Loucy (cell line): ENCODE measurements around the gene CCDC3.

Experiments used
- H2AFZ ChIP-seq: fragments of 200-600 bp; sonication (generic); 2 replicates; pipeline ENCODE4 v1.6.0; 2016; ENCODE audit warnings: antibody characterized with exemption, mild to moderate bottlenecking, low read length, moderate library complexity
- H3F3A ChIP-seq: fragments of 200-600 bp; 2 replicates; pipeline ENCODE4 v1.6.0; 2016; ENCODE audit warnings: antibody characterized with exemption, low read depth, mild to moderate bottlenecking
- H3K27me3 ChIP-seq: fragments of 200-600 bp; sonication (generic); 2 replicates; pipeline ENCODE4 v1.6.1; 2014; ENCODE audit warnings: low read length, mild to moderate bottlenecking; ENCODE audit not compliant: insufficient read depth, poor library complexity, severe bottlenecking
- H3K36me3 ChIP-seq: fragments of 200-600 bp; sonication (generic); 2 replicates; pipeline ENCODE4 v1.6.1; 2016; ENCODE audit warnings: low read length; ENCODE audit not compliant: insufficient read depth
- H3K4me1 ChIP-seq: fragments of 200-600 bp; sonication (generic); 2 replicates; pipeline ENCODE4 v1.5.1; 2014; ENCODE audit warnings: low read length, mild to moderate bottlenecking; ENCODE audit not compliant: insufficient read depth, poor library complexity, severe bottlenecking
- H3K4me2 ChIP-seq: fragments of 200-600 bp; sonication (generic); 2 replicates; pipeline ENCODE4 v1.6.0; 2014; ENCODE audit warnings: antibody characterized with exemption, low read length, low read depth, mild to moderate bottlenecking; ENCODE audit not compliant: poor library complexity, severe bottlenecking
- H3K4me3 ChIP-seq: fragments of 200-600 bp; sonication (generic); 2 replicates; pipeline ENCODE4 v1.5.1; 2014; ENCODE audit warnings: low read length, mild to moderate bottlenecking, mixed read lengths; ENCODE audit not compliant: poor library complexity, severe bottlenecking
- H3K79me2 ChIP-seq: fragments of 200-600 bp; sonication (generic); 2 replicates; pipeline ENCODE4 v1.6.1; 2014; ENCODE audit warnings: low read length; ENCODE audit not compliant: insufficient read depth
- H3K9ac ChIP-seq: fragments of 200-600 bp; sonication (generic); 2 replicates; pipeline ENCODE4 v1.6.0; 2014; ENCODE audit warnings: mild to moderate bottlenecking, low read depth, low read length, moderate library complexity; ENCODE audit not compliant: poor library complexity, severe bottlenecking
- H3K9me2 ChIP-seq: fragments of 200-600 bp; sonication (generic); replicated peaks from 2 replicates; pipeline ENCODE4 v1.6.1; 2016; ENCODE audit warnings: low read depth, low read length, mixed read lengths
- H3K9me3 ChIP-seq: fragments of 200-600 bp; sonication (generic); 2 replicates; pipeline ENCODE4 v1.6.1; 2014; ENCODE audit warnings: mild to moderate bottlenecking, antibody characterized with exemption, low read length, low read depth; ENCODE audit not compliant: insufficient read depth
- H4K20me1 ChIP-seq: fragments of 200-600 bp; sonication (generic); 2 replicates; pipeline ENCODE4 v1.6.0; 2014; ENCODE audit warnings: antibody characterized with exemption, low read length, mild to moderate bottlenecking; ENCODE audit not compliant: insufficient read depth, poor library complexity, severe bottlenecking
- CTCF ChIP-seq: fragments of 200-600 bp; sonication (generic); conservative IDR thresholded peaks from 2 replicates; pipeline ENCODE4 v1.5.1; 2014; ENCODE audit warnings: mild to moderate bottlenecking, antibody characterized with exemption, low read length
- EZH2phosphoT487 ChIP-seq: fragments of 200-600 bp; IDR thresholded peaks from 2 replicates; pipeline ENCODE4 v1.6.1; 2018; ENCODE audit warnings: antibody characterized with exemption, mild to moderate bottlenecking, moderate library complexity, borderline replicate concordance

Gene CCDC3

DNA sequence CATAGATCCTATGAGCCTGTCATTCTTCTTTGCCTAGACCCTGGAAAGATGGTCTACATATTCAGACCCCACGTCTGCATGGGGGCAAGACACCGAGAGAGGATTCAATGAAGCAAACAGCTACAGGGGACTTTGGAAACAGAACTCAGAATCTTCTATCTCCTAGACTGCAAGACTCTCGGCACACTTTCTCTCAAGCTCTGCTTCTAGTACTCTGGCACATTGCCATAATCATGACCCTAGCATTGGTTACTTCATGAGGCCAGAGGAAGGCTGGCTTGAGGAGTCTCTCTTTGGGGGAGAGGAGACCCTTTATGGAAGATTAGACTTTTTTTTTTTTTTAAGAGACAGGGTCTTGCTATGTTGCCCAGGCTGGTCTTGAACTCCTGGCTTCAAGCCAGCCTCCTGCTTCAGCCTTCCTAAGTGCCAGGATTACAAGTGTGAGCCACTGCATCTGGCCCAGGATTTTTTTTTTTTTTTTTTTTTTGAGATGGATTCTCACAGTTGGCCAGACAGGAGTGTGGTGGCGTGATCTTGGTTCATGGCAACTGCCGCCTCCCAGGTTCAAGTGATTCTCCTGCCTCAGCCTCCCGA lies 20.7 kb downstream of the CCDC3 start:
- no peaks in the 10 kb centered on the region for H3K9me3 ChIP-seq
- H2AFZ ChIP-seq = no peak overlapping the region
- H3K9ac ChIP-seq = no peak overlapping the region
- peaks cover 11% of the 10 kb centered on the region for H3K4me1 ChIP-seq
- no peaks in the 10 kb centered on the region for H3K27me3 ChIP-seq
- H3K4me3 ChIP-seq = no peak overlapping the region
- peak overlapping the region; percentile 34 for H3K4me2 ChIP-seq
- H3K36me3 ChIP-seq = no peaks in the 10 kb centered on the region
- no peaks in the 10 kb centered on the region for H3K9me2 ChIP-seq
- H3F3A ChIP-seq = no peaks in the 10 kb centered on the region
- TF ChIP-seq CTCF (no peak), EZH2phosphoT487 (no peak)
- H3K79me2 ChIP-seq = no peaks in the 10 kb centered on the region
- no peaks in the 10 kb centered on the region for H4K20me1 ChIP-seq

GRCh38 chr10:12980102-12980661 lies 21.3 kb downstream of the CCDC3 start:
- Histone ChIP-seq H3K9ac (no peak overlapping the region), H3K4me3 (no peak overlapping the region), H3K9me3 (no peaks in the 10 kb centered on the region), H4K20me1 (no peaks in the 10 kb centered on the region), H3K36me3 (no peaks in the 10 kb centered on the region), H3K4me2 (peak overlapping the region; percentile 34), H3K9me2 (no peaks in the 10 kb centered on the region), H3K27me3 (no peaks in the 10 kb centered on the region), H2AFZ (peak overlapping the region; percentile 53; the same call in 1 of the 2 replicates), H3K4me1 (peaks cover 11% of the 10 kb centered on the region), H3F3A (no peaks in the 10 kb centered on the region), H3K79me2 (no peaks in the 10 kb centered on the region)
- no peak for TF ChIP-seq CTCF

- Histone ChIP-seq H3K4me3 (no peak overlapping the region), H3K9ac (no peak overlapping the region), H3K9me3 (no peaks in the 10 kb centered on the region), H3K9me2 (no peaks in the 10 kb centered on the region), H2AFZ (no peak overlapping the region), H3K4me1 (peaks cover 11% of the 10 kb centered on the region), H4K20me1 (no peaks in the 10 kb centered on the region), H3K36me3 (no peaks in the 10 kb centered on the region), H3K79me2 (no peaks in the 10 kb centered on the region), H3K27me3 (no peaks in the 10 kb centered on the region), H3K4me2 (no peak overlapping the region), H3F3A (no peaks in the 10 kb centered on the region)
- TF ChIP-seq CTCF (no peak), EZH2phosphoT487 (no peak)
Observed at GRCh38 chr10:12978891-12979290, 22.6 kb downstream of the CCDC3 start.
